ENCODE results near the gene TTLL3.
"Not testable (repeated sequence)": the region's sequence is repeated elsewhere in the genome, so short reads cannot be mapped to it uniquely, and the experiment has no call there.

Gene TTLL3

GRCh38 chr3:9843715-9844438 is 33.8 kb downstream of the TTLL3 start, which contains the start of gene RPUSD3:
TSS of gene RPUSD3 (minus strand) at chr3:9844008. CDS start at chr3:9843990, 18 bp downstream.
- peak; percentile 93 to 96 for DNase-seq

DNA sequence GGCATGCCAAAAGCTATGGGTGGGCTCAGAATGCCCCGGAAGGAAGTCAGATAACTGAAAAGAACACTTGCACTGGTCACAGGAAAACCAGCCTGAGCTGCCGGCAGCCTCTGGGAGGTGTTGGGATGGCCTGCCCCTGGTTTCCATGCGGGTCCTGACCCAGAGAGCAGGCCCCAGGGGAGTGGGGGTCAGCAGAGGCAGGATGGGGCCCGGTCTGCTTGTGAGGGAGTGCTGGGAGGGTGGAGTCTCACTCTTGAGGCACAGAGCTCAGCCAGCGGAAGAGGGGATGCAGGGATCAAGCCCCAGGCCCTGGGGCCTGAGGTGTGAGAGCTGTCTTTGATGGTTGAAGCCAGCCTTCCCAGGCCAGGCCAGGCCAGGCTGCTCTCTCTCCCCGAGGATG is 36.2 kb downstream of the TTLL3 start:
- DNase-seq = no peak

GRCh38 chr3:9846931-9847488 is 36.9 kb downstream of the TTLL3 start:
- DNase-seq = no peak

DNA sequence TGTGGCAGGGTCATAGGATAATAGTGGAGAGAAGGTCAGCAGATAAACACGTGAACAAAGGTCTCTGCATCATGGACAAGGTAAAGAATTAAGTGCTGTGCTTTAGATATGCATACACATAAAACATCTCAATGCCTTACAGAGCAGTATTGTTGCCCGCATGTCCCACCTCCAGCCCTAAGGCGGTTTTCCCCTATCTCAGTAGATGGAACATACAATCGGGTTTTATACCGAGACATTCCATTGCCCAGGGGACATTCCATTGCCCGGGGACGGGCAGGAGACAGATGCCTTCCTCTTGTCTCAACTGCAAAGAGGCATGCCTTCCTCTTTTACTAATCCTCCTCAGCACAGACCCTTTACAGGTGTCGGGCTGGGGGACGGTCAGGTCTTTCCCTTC is 37.8 kb downstream of the TTLL3 start:
- not testable (repeated sequence) for DNase-seq

DNA sequence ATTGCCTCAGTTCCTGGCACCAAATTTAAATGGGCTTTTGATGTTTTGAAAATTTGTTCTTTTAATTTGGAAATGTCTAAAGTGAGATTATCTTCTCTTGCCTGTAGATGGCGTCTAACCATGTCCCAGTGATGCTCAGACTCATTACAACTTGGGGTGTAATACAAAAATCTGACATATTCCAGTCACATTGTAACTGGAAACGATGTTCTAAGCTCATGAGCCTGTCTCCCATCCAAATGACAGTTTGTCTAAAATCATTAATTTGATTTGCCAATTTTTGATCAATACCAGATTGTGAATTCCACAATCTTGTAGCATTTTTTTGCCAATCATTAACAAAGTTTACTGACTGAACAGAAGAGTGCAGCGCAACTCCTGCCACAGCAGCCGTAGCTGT is 38.8 kb downstream of the TTLL3 start:
- DNase-seq = peak in 1 of 2 donors; percentile 61

- not testable (repeated sequence) for DNase-seq
These were observed 41.3 kb downstream of the TTLL3 start for GRCh38 chr3:9851383-9851782.

DNA sequence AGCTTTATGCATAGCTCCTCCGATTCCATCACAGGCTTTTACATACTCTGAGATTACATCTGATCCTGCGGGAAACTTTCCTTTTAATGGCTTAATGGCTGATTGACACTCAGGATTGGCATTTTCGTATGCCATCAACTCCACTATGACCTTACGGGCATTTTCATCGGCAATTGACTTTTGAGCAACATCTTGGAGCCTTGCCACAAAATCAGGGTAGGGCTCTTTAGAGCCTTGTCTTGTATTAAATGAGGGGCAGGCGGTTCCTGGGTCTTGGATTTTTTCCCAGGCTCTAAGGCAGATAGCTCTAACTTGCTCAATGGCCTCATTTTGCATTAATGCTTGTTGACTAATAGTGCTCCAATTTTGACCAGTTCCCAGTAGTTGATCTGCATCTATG is 41.9 kb downstream of the TTLL3 start:
- not testable (repeated sequence) for DNase-seq

DNA sequence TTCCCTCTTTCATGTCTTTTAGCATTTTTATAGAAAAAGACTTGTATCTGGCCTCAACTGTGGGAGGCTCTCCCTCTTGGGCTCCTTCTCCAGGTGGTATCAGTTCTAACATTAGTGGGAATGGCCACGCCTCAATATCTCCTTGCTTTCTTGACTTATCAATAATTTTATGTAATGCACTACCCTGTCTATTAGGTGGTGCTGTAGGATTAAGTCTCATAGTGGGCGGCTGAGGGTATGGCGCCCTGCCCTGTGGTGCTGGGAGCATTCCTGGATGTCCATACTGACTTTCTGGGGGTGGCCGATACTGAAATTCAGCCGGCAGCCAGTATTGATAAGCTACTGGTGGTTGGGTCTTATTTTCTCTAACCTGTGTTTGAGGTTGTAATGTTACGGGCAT is 42.5 kb downstream of the TTLL3 start:
- DNase-seq = no peak

- not testable (repeated sequence) for DNase-seq
These were observed 44.4 kb downstream of the TTLL3 start for GRCh38 chr3:9854291-9854940.

GRCh38 chr3:9855594-9855993 is 45.5 kb downstream of the TTLL3 start:
- DNase-seq = no peak

- no peak for DNase-seq
These were observed 49.5 kb downstream of the TTLL3 start for GRCh38 chr3:9859530-9860025.

DNA sequence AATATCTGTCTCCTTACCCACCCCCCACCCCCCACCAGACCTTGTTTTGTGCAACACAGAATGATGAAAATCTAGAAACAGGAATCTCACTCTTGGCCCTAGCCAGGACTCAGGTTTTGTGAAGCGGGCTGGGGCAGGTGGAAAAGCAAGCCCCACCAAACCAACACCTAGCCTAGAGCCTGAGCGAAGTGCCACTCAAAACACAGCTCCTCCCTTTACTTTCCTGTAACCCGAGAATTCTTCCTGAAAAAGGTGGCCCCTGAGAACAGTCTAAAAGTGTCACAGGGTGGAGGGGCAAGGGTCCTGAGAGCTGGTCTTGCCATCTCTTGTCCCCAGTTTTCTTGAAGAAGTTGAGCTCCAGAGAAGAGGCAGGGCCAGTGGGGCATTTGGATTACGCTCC is 51.1 kb downstream of the TTLL3 start:
- no peak for DNase-seq

DNA sequence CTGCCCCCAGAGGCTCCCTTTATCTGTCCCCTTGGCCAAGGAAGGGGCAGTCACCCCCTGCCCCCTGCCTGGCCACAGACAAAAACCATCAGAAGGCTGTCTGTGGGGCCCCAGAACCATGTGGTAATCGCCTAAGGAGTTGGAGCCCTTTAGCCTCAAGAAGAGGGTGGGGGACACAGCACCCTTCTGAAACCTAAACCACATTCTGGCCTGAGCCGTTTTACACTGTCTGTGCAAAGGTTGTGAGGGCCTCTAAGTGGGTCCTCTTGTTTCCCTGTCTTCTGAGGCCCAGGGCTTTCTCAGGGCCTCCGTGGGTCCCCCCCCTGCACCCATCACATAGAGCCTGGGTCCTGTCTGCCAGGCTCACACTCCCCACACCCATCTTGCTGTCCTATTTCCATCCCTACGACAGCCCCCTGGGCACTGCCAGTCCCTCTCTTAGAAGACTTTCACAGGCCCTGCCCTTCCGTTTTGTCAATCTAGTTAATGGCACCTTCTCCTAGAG is 51.6 kb downstream of the TTLL3 start:
- no peak for DNase-seq

DNA sequence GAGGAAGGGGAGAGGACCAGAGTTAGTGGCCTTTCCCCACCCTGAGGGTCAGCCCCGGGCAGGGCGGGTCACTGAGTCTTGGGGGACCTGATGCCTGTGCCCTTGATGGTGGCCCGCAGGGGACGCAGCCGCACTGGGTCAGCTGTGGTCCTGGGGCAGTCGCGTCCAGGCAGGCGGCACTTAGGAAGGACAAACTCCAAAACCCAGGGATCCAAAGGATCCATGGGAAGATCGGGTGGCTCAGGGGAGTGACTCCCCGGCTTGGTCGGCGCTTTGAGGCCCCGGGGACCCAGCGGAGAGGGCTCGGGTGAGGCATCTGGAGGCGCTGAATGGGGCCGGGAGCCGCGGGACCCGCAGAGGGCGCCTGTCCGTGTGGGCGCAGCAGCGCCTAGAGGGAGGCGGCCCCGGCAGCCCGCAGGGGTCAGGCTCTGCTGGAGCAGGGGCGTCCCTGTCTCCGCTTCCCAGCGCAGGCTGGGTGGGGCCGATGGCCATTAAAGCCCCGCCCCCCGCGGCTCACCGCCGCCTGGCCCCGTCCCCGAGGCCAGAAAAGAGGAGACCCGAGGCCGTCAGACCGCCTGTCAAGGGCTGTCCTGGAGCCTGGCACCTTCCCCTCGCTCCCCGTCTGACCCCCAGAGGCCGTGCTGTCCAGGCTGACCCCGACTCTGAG is 52.5 kb downstream of the TTLL3 start:
- DNase-seq = peak; percentile 30 to 33

GRCh38 chr3:9863058-9863772 is 53.2 kb downstream of the TTLL3 start:
- no peak for DNase-seq

- DNase-seq = no peak
These were observed 54.3 kb downstream of the TTLL3 start for GRCh38 chr3:9864200-9864927.

- not testable (repeated sequence) for DNase-seq
These were observed 55.1 kb downstream of the TTLL3 start for GRCh38 chr3:9865125-9865637.

DNA sequence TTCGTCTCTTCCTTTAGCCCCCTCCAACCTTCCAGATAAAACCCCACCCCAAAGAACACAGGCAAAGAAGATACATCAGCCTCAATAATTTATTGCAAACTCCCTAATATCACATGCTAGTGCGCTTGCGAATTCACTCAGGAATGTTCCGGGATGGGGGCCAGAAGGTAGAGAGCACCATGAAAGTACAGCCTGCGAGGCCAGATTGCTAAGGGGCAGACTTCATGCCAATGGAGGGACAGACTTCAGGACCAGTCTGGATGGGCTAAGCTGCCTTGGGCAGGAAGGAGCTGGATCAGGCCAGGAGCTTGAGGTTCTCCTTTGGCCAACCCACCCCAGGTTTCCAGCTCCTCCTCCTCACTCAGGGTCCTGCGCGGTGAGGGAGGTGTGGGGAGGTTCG is 56.6 kb downstream of the TTLL3 start:
- DNase-seq = no peak

- DNase-seq = no peak
These were observed 57.0 kb downstream of the TTLL3 start for GRCh38 chr3:9867106-9867505.

DNA sequence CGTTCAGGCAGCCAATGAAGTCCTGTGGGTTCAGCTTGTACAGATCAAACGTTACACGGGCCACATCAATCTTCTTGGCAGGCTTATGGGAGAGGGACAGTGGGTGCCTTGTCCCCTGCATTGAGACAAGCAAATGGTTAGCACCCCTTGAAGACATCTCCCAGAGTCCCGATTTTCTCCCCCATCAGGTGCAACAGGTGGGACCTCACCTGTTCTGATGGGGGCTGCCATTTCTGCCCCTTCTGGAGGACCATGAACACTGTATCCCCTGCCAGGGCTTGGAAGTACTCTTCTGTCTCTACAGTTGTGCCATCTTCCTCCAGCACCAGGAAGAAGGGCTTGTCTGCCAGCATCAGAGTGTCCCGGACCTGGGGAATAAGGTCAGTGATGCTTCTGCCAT is 59.9 kb downstream of the TTLL3 start:
- no peak for DNase-seq

DNA sequence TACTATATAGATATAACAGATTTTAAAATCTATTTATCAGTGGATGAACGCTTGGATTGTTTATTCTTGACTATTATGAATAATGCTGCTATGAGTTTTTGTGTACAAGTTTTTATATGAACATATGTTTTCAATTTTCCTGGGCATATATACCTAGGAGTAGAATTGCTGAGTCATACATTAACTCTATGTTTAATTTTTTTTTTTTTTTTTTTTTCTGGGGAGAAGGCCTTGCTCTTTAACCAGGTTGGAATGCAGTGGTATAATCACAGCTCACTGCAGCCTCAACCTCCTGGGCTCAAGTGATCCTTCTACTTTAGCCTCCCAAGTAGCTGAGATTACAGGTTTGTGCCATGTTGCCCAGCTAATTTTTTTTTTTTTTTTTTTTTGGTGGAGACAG is 60.9 kb downstream of the TTLL3 start:
- DNase-seq = no peak

DNA sequence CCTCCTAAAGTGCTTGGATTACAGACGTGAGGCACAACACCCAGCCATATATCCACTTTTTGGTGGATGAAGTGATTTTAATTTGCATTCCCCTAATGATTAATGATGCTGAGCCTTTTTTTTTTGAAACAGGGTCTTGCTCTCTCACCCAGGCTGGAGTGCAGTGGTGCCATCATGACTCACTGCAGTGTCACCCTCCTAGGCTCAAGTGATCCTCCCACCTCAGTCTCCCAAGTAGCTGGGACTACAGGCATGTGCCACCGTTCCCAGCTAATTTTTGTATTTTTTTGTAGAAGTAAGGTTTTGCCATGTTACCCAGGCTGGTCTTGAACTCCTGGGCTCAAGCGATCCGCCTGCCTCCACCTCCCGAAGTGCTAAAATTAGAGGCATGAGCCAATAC is 62.0 kb downstream of the TTLL3 start:
- not testable (repeated sequence) for DNase-seq
